Right renal cortex interstitium (tissue), 3 donors: ENCODE data around the gene NUDT6. TPM values are rescaled to one million over a fixed set of nuclear protein-coding genes. Genes with fewer than 3 reads are reported as not detected.
A peak's percentile ranks its signal among the peaks of the same experiment; 100 is the strongest.

ENCODE experiments used
- DNase-seq, 3 donors: peaks; one replicate each; pipeline ENCODE4 v3.0.0-alpha.2; 2013; ENCODE audit warnings: low read depth in 3 of 3, low spot score in 2 of 3
- polyA plus RNA-seq, 3 donors: library from polyadenylated mRNA; unstranded; fragments of 120-200 nt; gene quantifications; one replicate each; pipeline ENCODE4 v1.2.1, GENCODE V29; 2013; ENCODE audit not compliant: insufficient read length in 3 of 3

The NUDT6 gene
- polyA plus RNA-seq, 3 donors: 14.5 to 19.0 (median 18.6) TPM

- no peak for DNase-seq
These were observed 4.7 kb downstream of the NUDT6 start for GRCh38 chr4:122917731-122918130.

- DNase-seq: no peak
These were observed 7.5 kb downstream of the NUDT6 start for GRCh38 chr4:122914938-122915337.

DNA sequence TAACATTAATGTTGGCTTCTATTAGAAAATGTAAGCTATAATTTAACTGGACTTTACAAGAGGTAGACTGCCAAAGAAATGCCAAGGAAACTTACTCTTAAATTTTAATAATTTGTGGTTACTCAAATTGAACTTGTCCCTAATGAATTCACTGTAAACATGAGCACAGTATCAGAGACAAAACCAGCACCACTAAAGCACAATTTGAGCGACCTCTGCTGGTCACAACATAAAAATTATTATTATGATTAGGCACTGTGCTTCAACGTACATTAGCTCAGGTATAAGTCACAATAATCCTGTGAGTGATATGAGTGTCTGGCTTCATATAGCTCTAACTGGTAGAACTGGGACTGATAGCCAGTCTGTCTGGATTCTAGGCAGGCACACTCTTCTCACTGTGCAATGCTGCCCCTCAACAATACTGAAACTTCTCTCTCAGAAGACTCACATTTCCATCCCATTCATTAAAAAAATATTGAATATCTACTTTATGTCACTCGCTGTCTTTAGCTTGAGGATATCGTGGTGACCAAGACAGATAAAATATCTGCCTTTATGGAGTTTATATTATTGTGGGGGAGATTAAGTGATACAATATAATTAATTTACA lies 8.0 kb downstream of the NUDT6 start:
- DNase-seq: peak in 2 of 3 donors; percentile 6 to 19

GRCh38 chr4:122912810-122913575 lies 9.4 kb downstream of the NUDT6 start:
- DNase-seq: no peak

DNA sequence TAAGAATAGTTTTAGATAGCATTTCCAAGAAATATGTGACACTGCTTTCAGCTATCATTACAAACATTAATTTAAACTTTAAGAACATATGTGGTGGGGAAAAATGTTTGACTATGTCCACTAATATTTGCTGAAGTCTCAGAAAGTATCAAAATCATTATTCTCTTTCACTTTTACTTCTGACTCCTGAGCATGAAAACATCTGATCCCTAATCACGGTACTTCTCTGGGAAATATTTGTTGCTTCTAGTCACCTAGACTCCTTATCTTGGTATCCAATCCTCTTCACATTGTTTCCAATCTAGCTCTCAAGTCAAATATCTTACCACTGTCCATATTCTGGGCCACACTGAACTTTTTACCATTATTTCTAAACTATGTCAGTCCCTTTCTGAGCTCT lies 10.8 kb downstream of the NUDT6 start:
- DNase-seq: no peak

DNA sequence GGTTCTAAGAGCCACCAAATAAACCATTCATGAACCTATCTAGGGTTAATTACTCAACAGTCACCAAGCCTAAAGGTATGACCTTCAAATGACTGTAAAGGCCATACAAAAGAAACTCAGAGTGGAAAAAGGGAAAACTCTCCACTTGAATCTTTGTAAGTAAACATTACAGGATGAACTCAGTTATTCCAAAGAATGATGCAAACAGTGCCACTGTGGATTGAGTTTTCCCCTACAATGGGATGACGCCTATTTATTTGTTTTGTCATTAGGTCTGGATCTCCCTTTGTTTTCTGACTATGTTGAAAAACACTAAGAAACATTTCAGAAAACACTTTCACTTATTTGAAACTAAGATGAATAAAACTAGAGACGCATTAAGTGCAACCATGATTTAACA lies 12.7 kb downstream of the NUDT6 start:
- no peak for DNase-seq

DNA sequence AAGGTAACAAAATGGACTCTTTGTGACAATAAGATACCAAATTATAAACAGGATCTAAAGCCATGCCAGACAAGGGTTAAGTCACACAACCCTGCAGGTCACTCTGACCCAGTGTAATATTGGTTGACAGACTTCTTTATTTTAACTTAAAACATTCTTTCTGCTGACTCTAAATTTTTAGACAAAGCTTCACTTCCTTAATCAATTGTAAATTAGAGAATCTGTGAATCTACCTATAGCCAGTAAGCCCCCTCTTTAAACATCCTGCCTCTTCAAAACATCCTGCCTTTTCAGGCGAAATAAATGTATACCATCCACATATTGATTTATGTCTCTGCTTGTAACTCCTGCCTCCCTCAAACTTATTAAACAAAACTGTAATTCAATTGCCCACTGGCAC lies 14.2 kb downstream of the NUDT6 start:
- no peak for DNase-seq

DNA sequence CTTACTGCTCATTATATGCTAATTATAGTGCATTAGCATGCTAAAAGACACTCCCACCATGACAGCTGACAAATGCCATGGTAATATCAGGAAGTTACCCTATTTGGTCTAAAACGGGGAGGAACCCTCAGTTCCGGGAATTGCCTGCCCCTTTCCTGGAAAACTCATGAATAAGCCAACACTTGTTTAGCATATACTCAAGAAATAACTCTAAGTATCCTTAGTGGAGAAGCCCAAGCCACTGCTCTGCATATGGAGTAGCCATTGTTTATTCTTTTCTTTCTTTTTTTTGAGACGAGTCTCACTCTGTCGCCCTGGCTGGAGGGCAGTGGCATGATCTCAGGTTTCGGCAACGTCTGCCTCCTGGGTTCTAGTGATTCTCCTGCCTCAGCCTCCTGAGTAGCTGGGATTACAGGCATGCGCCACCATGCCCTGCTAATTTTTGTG lies 15.5 kb downstream of the NUDT6 start:
- DNase-seq: no peak

GRCh38 chr4:122903766-122904288 lies 18.6 kb downstream of the NUDT6 start:
- DNase-seq: no peak

DNA sequence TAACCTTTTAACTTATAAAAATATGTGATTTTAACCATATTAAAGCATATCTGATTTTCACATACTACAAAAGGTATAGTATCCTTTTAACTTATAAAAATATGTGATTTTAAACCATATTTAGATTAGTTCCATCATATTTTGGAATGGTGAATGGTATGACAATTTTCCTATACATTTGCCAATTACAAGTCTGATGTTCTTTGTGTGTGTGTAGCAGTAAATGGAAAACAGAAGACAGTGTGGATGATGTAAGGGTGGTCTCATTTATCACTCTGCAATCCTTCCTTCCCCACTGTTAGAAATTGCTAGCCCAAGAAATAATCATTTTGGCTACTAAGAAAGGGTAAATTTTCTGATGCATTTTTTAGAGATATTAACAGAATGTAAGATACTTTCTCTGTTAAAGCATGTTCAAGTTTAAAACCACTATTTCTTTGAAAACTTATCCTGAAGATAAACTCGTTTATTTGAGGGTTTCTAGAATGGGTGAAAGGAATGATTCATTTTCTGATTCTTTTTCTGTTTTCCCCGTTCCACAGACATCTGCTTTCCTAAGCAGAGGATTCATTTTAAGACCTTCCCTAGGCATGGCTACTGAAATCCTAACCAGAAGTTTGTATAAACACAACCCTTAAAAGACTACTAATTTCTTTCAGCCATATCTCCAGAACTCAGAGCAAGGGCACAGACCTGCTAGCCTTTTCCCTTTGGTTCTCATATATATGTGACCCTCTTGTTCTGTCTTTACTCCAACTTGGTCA lies 21.0 kb downstream of the NUDT6 start:
- no peak for DNase-seq

DNA sequence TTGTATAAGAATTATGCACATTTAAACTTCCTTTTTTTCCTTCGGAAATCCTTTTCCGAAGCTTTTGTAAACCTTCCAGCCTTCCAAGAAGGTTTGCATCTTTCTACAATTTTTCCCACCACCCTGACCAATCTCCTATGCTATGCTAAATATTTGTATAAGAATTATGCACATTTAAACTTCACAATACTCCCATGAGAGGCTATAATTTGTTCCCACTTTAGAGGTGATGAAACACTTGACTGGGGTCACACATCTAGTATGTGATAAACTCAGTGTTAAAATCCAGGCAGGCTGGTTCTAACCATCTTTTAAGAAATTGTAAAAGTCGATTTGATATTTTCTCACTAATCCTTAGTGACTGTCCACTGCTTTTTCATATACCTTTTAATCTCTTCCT lies 22.1 kb downstream of the NUDT6 start:
- no peak for DNase-seq

- no peak for DNase-seq
These were observed 22.7 kb downstream of the NUDT6 start for GRCh38 chr4:122899682-122900081.

DNA sequence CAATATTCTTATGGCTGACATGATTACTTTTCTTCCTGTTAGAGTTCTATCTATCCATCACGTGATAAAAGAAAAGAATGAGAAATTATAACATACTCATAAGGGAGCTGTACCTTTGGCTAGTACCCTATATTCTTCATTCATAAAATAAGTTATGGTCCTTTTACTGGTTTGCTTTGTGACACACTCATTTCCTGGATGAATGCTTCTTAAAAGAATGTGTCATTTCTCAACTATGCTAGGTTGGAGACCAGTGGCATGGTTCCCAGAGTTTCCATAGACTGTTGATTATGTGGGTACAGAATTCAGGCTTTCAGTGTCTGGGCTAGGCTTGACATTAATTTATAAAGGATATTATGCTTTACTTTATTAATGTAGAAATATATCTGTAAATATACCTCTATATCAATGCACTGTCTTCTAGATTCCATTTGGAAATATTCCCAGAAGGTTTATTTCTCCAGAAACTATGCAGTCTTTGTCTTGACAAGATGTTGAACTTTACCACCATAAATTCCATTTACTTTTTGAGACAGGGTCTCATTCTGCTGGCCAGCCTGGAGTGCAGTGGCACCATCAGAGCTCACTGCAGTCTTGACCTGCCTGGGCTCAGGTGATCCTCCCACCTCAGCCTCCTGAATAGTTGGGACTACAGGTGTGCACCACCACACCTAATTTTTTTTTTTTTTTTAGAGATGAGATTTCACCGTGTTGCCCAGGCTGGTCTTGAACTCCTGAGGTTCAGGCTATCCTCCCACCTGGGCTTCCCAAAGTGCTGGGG lies 23.8 kb downstream of the NUDT6 start:
- DNase-seq: no peak

DNA sequence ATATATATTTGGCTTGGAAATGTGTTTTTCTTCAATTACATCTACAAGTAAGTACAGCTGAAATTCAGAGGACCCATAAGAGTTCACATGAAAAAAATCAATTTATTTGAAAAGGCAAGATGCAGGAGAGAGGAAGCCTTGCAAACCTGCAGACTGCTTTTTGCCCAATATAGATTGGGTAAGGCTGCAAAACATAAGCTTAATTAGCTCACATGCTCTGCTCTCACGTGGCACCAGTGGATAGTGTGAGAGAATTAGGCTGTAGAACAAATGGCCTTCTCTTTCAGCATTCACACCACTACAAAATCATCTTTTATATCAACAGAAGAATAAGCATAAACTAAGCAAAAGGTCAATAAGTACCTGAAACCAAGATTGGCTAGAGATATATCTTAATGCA lies 26.1 kb downstream of the NUDT6 start:
- DNase-seq: no peak

DNA sequence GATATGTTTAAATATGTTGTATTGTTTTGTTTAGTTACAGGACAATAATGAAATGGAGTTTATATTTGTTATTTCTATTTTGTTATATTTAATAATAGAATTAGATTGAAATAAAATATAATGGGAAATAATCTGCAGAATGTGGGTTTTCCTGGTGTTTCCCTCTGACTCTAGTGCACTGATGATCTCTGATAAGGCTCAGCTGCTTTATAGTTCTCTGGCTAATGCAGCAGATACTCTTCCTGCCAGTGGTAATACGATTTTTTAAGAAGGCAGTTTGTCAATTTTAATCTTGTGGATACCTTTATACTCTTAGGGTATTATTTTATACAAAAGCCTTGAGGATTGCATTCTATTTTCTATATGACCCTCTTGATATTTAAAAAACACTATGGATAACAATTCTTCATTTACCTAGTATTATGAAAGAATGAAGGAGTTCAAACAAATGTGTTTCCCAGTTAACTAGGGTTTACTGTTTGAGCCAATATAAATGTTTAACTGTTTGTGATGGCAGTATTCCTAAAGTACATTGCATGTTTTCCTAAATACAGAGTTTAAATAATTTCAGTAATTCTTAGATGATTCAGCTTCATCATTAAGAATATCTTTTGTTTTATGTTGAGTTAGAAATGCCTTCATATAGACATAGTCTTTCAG lies 26.9 kb downstream of the NUDT6 start:
- DNase-seq: no peak

GRCh38 chr4:122894827-122895226 lies 27.6 kb downstream of the NUDT6 start:
- DNase-seq: no peak

- DNase-seq: no peak
These were observed 32.1 kb downstream of the NUDT6 start for GRCh38 chr4:122890147-122890795.

DNA sequence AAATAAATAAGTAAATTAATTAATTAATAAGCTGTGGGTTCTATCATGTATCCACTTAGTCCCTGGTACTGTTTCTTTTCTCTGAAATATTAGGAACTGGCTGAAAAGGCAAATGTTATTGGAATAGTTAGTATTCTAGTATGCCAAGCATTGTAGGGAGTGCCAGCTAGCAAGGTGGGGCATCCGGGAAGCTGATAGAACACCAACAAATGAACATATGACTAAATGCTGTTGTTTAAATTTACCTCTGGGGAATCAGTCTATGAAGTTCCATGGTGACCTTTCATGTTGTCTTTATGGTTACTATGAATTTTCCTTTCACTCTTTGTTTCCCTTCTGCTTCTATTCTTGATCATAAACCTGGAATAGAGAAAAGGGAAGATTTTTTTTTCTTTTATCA lies 32.7 kb downstream of the NUDT6 start:
- DNase-seq: no peak

DNA sequence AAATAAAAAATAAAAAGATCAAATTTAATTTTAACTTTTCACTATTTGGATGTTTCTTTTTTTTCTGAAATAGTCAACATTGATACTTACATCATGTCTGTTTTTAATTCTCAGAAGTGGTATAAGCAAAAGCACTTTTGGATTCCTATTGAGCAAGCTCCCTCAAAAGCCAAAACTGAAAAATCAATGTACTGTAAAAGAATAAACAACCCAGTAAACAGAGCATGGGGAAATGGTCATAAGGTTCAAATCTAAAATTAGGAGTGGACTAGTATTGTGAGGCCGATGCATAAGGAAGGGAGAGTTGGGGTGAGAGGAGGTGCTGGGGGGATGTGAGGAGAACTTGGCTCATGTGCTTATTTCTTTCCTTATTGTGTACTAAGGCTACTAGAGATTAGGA lies 37.9 kb downstream of the NUDT6 start:
- no peak for DNase-seq
